GM15510 (cell line): ENCODE results near the gene CRIP2.

ENCODE experiments used
- POLR2A ChIP-seq: IDR thresholded peaks from 3 replicates; pipeline ENCODE4 v1.6.1; 2011; ENCODE audit warnings: borderline replicate concordance; ENCODE audit not compliant: insufficient read length; ENCODE audit errors: extremely low read depth

The CRIP2 gene

GRCh38 chr14:105466531-105467248, 7.9 kb upstream of the CRIP2 start:
- no peak for TF ChIP-seq POLR2A

DNA sequence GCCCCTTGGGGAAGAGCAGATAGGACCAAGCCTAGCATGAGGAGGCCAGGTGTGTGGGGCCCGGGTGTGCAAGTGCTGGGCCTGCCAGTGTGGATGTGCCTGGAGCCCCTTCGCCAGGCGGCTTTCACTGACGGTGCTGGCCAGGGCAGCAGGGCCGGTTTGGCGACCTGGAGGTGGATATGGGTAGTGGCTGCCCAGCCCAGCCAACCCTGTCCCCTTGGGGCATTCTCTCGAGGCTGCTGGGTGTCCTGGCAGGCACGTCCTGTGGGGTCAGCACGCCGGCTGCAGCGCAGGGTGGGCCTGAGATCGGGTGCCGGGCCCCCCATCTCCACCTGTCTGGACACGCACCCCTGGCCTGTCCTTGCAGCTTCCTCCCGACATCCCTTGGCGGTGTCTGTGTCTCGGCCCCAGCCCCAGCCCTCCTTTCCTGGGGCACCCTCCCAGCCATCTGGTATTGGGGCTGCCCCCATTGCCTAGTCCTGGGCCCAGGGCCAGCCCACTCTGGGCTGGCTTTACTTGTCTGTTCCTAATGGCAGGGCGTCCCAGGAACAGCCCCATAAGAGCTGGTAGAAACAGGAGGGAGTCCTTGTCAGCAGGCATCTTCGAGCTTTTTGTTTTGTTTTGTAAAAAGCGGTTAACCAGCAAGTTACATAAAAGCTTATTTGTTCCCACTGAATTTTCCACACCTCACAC, 7.2 kb upstream of the CRIP2 start:
- no peak for TF ChIP-seq POLR2A

- no peak for TF ChIP-seq POLR2A
These were observed 6.6 kb upstream of the CRIP2 start for GRCh38 chr14:105467942-105468471.

DNA sequence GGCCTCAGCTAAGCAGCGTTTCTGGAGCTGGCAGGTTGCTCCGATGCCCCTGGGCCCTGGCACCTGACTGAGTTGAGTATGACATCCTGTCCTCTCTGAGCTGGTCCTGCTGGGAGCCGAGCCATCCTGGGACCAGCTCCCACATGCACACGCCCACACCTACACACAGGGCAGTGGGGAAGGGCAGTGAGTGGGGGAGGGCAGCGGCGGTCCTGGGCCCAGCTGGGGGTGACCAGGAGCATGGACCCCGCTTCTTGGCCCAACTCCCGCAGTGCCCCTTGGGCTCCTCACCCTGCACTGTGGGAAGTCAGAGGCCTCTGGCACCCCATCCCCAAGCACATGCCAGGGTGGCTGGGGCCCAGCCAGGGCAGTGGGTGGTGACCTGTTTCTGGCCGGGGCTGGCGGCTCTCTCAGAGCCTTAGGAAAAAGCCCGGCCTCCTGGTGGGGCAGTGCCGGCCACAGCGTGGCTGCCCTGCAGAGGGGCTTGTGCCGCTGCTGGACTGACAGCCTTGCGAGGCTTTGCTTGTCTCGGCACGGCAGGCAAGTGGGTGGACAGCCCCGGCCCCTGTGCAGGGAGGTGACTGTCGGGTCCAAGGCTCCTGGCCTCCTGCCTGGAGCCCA, 5.9 kb upstream of the CRIP2 start:
- TF ChIP-seq POLR2A: no peak

GRCh38 chr14:105469456-105470349, 4.9 kb upstream of the CRIP2 start:
- TF ChIP-seq POLR2A: no peak

- TF ChIP-seq POLR2A: no peak
These were observed 4.0 kb upstream of the CRIP2 start for GRCh38 chr14:105470350-105471296.

GRCh38 chr14:105471297-105471821, 3.3 kb upstream of the CRIP2 start:
- TF ChIP-seq POLR2A: no peak

DNA sequence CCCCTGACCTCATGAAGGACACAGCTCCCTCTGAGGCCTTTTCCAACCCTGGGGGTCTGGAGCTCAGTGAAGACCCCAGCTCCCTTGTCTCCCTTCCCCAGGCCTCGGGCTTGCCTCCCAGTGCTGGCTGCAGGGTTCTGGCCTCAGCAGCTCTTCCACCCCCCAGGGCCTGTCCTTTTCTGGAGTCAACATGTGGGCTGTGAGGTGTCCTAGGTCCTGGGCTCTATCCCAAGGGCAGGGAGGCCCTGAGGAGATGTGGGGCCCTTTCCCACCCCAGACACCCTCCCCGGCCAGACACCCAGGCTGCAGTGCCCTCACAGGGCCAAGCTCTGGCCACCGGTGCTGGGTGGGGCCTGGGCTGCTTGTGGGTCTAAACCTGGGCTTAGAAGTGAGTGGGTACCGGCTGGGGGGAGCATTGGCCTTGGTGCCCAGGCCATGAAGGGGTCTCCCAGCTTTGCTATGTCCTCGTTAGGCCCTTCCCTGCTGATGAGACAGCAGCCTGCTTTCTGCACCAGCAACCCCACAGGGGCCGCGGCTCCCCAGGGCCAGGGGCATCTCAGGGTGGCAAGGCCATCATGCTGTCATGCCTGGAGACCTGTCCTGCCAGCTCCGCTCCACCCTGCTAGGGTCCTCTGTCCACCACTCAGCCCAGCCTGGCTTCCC, 2.7 kb upstream of the CRIP2 start:
- no peak for TF ChIP-seq POLR2A

GRCh38 chr14:105472486-105472991, 2.1 kb upstream of the CRIP2 start:
- TF ChIP-seq POLR2A: no peak

GRCh38 chr14:105473033-105473676, 1.5 kb upstream of the CRIP2 start:
- no peak for TF ChIP-seq POLR2A

GRCh38 chr14:105473677-105474482, 741 bp upstream of the CRIP2 start:
- no peak for TF ChIP-seq POLR2A
